ENCODE results near the gene WNK1.

- TF ChIP-seq POLR2A (IDR thresholded peaks at IDR 0.05; ENCODE audit: low read depth, low read length) = no peak
- TF ChIP-seq POLR2AphosphoS5 (IDR thresholded peaks at IDR 0.05; ENCODE audit: low read depth, low read length) = no peak
- no peak for TF ChIP-seq TAF1 (IDR thresholded peaks at IDR 0.05; ENCODE audit: borderline replicate concordance, low read depth, low read length)
Measured at GRCh38 chr12:704516-705242, 47.7 kb upstream of the WNK1 start.
